Epithelial cell of proximal tubule (primary cell): Measurements from ENCODE around the gene GOLGA6B. TPM values are rescaled to one million over a fixed set of nuclear protein-coding genes. Genes with fewer than 3 reads are reported as not detected.

ENCODE experiments used
- DNase-seq: peaks from one replicate; pipeline ENCODE4 v3.0.0-alpha.2; 2011; ENCODE audit warnings: low read depth
- H3K4me3 ChIP-seq: 2 replicates; pipeline ENCODE4 v1.5.1; 2011; ENCODE audit warnings: low read depth, mild to moderate bottlenecking, low read length
- CTCF ChIP-seq: conservative IDR thresholded peaks from 2 replicates; pipeline ENCODE4 v1.5.1; 2012; ENCODE audit warnings: low read depth, mild to moderate bottlenecking, low read length
- total RNA-seq: library from RNA; depleted of rRNA; stranded (reverse); fragments of >200 nt; gene quantifications from 2 replicates; pipeline ENCODE4 v1.2.3, GENCODE V29; 2015

Gene GOLGA6B
- total RNA-seq, 1 donor from 2014 or later = 0.35 TPM

- TF ChIP-seq CTCF = no peak
- DNase-seq = no peak
- no peak overlapping the region for H3K4me3 ChIP-seq
Measured at GRCh38 chr15:72671525-72671924, 17.0 kb downstream of the GOLGA6B start.

- no peak overlapping the region for H3K4me3 ChIP-seq
- TF ChIP-seq CTCF = no peak
Measured at GRCh38 chr15:72676838-72677237, 22.3 kb downstream of the GOLGA6B start.

GRCh38 chr15:72680931-72681330 is 26.4 kb downstream of the GOLGA6B start:
- H3K4me3 ChIP-seq = no peak overlapping the region
- DNase-seq = no peak
- no peak for TF ChIP-seq CTCF

More at GRCh38 chr15:72676838-72677237, 22.3 kb downstream of the GOLGA6B start:
- no peak for DNase-seq

GRCh38 chr15:72682772-72683171 is 28.3 kb downstream of the GOLGA6B start:
- TF ChIP-seq CTCF = no peak
- H3K4me3 ChIP-seq = no peak overlapping the region
- DNase-seq = no peak

- H3K4me3 ChIP-seq = peak overlapping the region; percentile 62
- peak; percentile 4 for TF ChIP-seq CTCF
- DNase-seq = no peak
Measured at GRCh38 chr15:72685301-72685924, 30.9 kb downstream of the GOLGA6B start.

- no peak for TF ChIP-seq CTCF
- peak within 1 kb of the TSS; percentile 62 for H3K4me3 ChIP-seq
- DNase-seq = peak; percentile 36
Measured at GRCh38 chr15:72685925-72686794, 31.7 kb downstream of the GOLGA6B start, which contains the start of the genes BBS4 and HIGD2B. Gene BBS4 (plus strand): TSS chr15:72686207. CDS start chr15:72686228, 21 bp downstream. Gene HIGD2B (minus strand): TSS chr15:72686182. CDS start chr15:72676374, 9,808 bp downstream.
